ENCODE data around the gene APELA. TPM values are rescaled to one million over a fixed set of nuclear protein-coding genes. Genes with fewer than 3 reads are reported as not detected.
A peak's percentile ranks its signal among the peaks of the same experiment; 100 is the strongest.
"Not testable (repeated sequence)": the region's sequence is repeated elsewhere in the genome, so short reads cannot be mapped to it uniquely, and the experiment has no call there.

APELA gene
- polyA plus RNA-seq, 1 donor from 2014 or later: not detected

GRCh38 chr4:164906368-164906767 is 29.4 kb downstream of the APELA start:
- no peak overlapping the region for H2AFZ ChIP-seq (ENCODE audit: low read depth, low read length)
- TF ChIP-seq REST (IDR thresholded peaks at IDR 0.05; ENCODE audit: borderline replicate concordance) (no peak), CTCF (IDR thresholded peaks at IDR 0.05; ENCODE audit: poor library complexity, severe bottlenecking) (no peak), SMC3 (conservative IDR thresholded peaks at IDR 0.05; ENCODE audit: poor library complexity) (no peak), EP300 (conservative IDR thresholded peaks at IDR 0.05; ENCODE audit: poor library complexity, severe bottlenecking) (no peak), POLR2AphosphoS5 (IDR thresholded peaks at IDR 0.05) (no peak), RAD21 (conservative IDR thresholded peaks at IDR 0.05) (no peak), EZH2 (IDR thresholded peaks at IDR 0.05; ENCODE audit: borderline replicate concordance, insufficient read depth, low read length, poor library complexity, severe bottlenecking) (no peak), TAF1 (IDR thresholded peaks at IDR 0.05; ENCODE audit: low read depth) (no peak), MXI1 (conservative IDR thresholded peaks at IDR 0.05; ENCODE audit: poor library complexity, severe bottlenecking) (no peak)
- H3K27ac ChIP-seq (ENCODE audit: low read length): no peak overlapping the region
- H3K9me2 ChIP-seq (ENCODE audit: insufficient read depth, low read length): no peaks in the 10 kb centered on the region
- H3K36me3 ChIP-seq (ENCODE audit: insufficient read depth, low read length): no peaks in the 10 kb centered on the region
- H3K4me3 ChIP-seq (ENCODE audit: low read length): no peak overlapping the region
- no peak overlapping the region for H3K4me2 ChIP-seq (ENCODE audit: low read length)
- no peaks in the 10 kb centered on the region for H4K20me1 ChIP-seq (ENCODE audit: insufficient read depth)
- no peaks in the 10 kb centered on the region for H3K27me3 ChIP-seq (ENCODE audit: insufficient read depth, low read depth, low read length)
- H3F3A ChIP-seq (ENCODE audit: insufficient read depth, low read length, poor library complexity, severe bottlenecking): no peaks in the 10 kb centered on the region
- H3K79me2 ChIP-seq (replicated peaks; ENCODE audit: insufficient read depth, low read length): no peaks in the 10 kb centered on the region
- no peak overlapping the region for H3K9ac ChIP-seq (ENCODE audit: low read length)
- no peaks in the 10 kb centered on the region for H3K9me3 ChIP-seq (ENCODE audit: low read length)

- H3K27me3 ChIP-seq (ENCODE audit: insufficient read depth, low read depth, low read length); H3K27ac ChIP-seq (ENCODE audit: low read length); H3K4me3 ChIP-seq (ENCODE audit: low read length); H3F3A ChIP-seq (ENCODE audit: insufficient read depth, low read length, poor library complexity, severe bottlenecking); H3K9me2 ChIP-seq (ENCODE audit: insufficient read depth, low read length); H3K79me2 ChIP-seq (replicated peaks; ENCODE audit: insufficient read depth, low read length); H4K20me1 ChIP-seq (ENCODE audit: insufficient read depth); H3K9ac ChIP-seq (ENCODE audit: low read length); H3K9me3 ChIP-seq (ENCODE audit: low read length); H2AFZ ChIP-seq (ENCODE audit: low read depth, low read length); H3K4me2 ChIP-seq (ENCODE audit: low read length); H3K36me3 ChIP-seq (ENCODE audit: insufficient read depth, low read length): not testable (repeated sequence)
Observed at GRCh38 chr4:164913506-164913905, 36.5 kb downstream of the APELA start.

GRCh38 chr4:164918956-164919355 is 42.0 kb downstream of the APELA start:
- Histone ChIP-seq H3K4me3 (ENCODE audit: low read length) (no peak overlapping the region), H3K79me2 (replicated peaks; ENCODE audit: insufficient read depth, low read length) (no peaks in the 10 kb centered on the region), H3K27me3 (ENCODE audit: insufficient read depth, low read depth, low read length) (no peaks in the 10 kb centered on the region), H3K4me2 (ENCODE audit: low read length) (no peak overlapping the region), H3K27ac (ENCODE audit: low read length) (no peak overlapping the region), H3F3A (ENCODE audit: insufficient read depth, low read length, poor library complexity, severe bottlenecking) (no peaks in the 10 kb centered on the region), H3K9me3 (ENCODE audit: low read length) (no peaks in the 10 kb centered on the region), H3K9me2 (ENCODE audit: insufficient read depth, low read length) (no peaks in the 10 kb centered on the region), H4K20me1 (ENCODE audit: insufficient read depth) (no peaks in the 10 kb centered on the region), H3K36me3 (ENCODE audit: insufficient read depth, low read length) (no peaks in the 10 kb centered on the region), H3K9ac (ENCODE audit: low read length) (no peak overlapping the region), H2AFZ (ENCODE audit: low read depth, low read length) (no peak overlapping the region)
- peak; percentile 51 for TF ChIP-seq POLR2AphosphoS5 (IDR thresholded peaks at IDR 0.05)
- no peak for TF ChIP-seq EZH2 (IDR thresholded peaks at IDR 0.05; ENCODE audit: borderline replicate concordance, insufficient read depth, low read length, poor library complexity, severe bottlenecking)
- no peak for TF ChIP-seq CTCF (IDR thresholded peaks at IDR 0.05; ENCODE audit: poor library complexity, severe bottlenecking)
- peak; percentile 82 for TF ChIP-seq EP300 (conservative IDR thresholded peaks at IDR 0.05; ENCODE audit: poor library complexity, severe bottlenecking)

Data from neural cell (in vitro differentiated cells).